HG03045 (cell line): ENCODE data around the gene LAMTOR4.
"Not testable (repeated sequence)": the region's sequence is repeated elsewhere in the genome, so short reads cannot be mapped to it uniquely, and the experiment has no call there.

Source experiments
- ATAC-seq: cut with Tn5 transposase; IDR thresholded peaks from one replicate; pipeline ENCODE4 v1.9.1; 2021; ENCODE audit warnings: mild to moderate bottlenecking, moderate library complexity; ENCODE audit not compliant: unreplicated experiment

The LAMTOR4 gene

DNA sequence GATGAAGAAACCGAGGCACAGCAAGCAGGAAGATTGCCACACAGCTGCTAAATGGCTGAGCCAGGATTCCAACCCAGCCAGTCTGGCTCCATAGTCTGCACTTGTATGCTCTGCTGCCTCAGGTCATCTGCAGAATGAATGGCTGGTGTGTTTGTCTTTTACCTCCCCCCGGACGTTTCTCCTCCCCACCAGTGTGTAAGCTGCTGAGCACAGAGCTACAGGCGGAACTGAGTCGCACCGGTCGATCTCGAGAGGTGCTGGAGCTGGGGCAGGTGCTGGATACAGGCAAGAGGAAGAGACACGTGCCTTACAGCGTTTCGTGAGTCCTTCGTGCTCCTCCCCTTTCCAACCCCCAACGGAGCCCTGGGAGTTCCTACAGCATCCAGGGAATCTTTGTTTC lies 26.7 kb upstream of the LAMTOR4 start:
- no peak for ATAC-seq

DNA sequence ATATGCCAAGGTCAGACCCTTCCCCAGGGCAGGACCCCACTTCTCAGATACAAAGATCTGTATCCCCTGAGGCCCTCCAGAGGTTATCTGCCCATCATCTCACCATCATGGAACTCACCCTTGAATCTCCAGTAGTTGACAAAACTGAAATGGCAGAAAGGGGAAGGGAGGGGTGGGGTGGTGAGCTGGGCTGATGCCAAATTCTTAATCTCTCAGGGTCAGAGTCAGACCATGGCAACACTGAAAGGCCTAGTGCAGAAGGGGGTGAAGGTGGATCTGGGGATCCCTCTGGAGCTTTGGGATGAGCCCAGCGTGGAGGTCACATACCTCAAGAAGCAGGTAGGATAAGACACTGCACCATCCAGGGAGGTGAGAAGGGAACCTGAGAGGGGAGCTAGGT lies 26.1 kb upstream of the LAMTOR4 start:
- ATAC-seq: no peak

DNA sequence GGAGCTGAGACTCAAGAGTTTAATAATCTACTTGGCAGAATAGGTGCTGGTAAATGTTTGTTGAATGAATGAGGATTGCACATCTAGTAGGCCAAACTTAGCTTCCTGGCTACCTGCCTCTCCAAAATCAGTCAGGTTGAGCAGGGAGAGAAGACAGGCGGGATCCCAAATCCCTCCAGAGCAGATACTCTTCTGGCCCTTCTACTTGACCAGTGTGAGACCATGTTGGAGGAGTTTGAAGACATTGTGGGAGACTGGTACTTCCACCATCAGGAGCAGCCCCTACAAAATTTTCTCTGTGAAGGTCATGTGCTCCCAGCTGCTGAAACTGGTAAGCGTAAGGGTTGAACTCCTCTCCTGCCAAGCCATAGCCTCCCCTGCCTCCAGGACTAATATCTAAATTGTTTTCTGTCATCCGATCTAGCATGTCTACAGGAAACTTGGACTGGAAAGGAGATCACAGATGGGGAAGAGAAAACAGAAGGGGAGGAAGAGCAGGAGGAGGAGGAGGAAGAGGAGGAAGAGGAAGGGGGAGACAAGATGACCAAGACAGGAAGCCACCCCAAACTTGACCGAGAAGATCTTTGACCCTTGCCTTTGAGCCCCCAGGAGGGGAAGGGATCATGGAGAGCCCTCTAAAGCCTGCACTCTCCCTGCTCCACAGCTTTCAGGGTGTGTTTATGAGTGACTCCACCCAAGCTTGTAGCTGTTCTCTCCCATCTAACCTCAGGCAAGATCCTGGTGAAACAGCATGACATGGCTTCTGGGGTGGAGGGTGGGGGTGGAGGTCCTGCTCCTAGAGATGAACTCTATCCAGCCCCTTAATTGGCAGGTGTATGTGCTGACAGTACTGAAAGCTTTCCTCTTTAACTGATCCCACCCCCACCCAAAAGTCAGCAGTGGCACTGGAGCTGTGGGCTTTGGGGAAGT lies 24.2 kb upstream of the LAMTOR4 start:
- ATAC-seq: no peak

DNA sequence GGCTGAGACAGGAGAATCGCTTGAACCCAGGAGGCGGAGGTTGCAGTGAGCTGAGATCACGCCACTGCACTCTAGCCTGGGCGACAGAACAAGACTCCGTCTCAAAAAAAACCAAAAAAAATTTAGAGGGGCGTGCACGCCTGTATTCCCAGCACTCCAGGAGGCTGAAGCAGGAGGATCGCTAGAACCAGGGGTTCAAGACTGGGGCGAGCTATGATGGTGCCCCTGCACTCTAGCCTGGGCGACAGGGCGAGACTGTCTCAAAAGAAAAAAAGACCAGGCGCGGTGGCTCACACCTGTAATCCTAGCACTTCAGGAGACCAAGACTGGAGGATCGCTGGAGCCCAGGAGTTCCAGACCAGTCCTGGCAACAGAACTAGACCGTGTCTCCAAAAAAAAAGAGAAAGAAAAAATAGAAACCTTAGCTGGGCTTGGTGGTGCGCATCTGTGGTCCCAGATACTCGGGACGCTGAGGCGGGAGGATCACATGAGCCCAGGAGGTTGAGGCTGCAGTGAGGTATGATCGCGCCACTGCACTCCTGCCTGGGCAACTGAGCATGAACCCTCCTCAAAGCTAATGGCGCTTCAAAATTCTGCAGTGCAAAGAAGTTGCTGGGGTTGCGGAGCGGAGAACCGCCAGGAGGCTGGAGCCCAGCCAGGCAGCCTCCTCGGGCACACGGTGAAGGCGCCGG lies 22.3 kb upstream of the LAMTOR4 start:
- ATAC-seq: peak; percentile 25

DNA sequence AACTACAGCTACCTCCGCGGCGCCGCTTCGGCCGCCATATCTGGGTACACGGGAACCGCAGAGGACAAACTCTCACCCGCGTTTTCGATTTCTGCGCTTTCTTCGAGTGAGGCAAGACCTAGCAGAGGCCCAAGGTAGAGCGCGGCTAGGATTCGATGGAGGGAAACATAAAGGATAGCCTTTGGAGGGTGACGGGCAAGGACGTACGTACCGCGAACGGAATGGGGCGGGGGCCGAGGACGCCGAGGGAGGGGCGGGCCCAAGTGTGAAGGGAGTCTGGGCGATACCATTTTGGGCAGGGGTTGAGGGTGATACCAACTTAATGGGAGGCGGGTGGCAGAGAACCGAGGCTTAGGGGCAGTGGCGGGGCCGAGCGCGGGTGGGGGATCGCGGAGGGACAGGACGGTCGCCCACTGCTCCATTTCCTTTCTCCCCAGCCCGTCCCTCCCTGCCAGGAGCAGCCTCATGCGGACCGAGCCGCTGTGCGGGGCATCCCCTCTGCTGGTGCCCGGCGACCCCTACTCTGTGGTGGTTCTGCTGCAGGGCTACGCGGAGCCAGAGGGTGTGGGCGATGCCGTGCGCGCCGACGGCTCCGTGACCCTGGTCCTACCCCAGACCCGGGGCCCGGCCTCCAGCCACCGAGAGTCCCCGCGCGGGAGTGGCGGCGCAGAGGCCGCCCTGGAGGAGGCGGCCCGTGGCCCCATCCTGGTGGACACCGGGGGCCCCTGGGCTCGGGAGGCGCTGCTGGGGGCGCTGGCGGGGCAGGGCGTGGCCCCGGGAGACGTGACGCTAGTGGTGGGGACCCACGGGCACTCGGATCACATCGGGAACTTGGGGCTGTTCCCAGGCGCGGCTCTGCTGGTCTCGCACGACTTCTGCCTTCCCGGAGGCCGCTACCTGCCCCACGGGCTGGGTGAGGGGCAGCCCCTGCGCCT lies 21.5 kb upstream of the LAMTOR4 start, which contains the start of gene MBLAC1:
Gene MBLAC1 (plus strand): TSS at position 37 of the 935 bp plus-strand sequence. CDS start 429 bp downstream, at position 466.
- ATAC-seq: peak; percentile 68

DNA sequence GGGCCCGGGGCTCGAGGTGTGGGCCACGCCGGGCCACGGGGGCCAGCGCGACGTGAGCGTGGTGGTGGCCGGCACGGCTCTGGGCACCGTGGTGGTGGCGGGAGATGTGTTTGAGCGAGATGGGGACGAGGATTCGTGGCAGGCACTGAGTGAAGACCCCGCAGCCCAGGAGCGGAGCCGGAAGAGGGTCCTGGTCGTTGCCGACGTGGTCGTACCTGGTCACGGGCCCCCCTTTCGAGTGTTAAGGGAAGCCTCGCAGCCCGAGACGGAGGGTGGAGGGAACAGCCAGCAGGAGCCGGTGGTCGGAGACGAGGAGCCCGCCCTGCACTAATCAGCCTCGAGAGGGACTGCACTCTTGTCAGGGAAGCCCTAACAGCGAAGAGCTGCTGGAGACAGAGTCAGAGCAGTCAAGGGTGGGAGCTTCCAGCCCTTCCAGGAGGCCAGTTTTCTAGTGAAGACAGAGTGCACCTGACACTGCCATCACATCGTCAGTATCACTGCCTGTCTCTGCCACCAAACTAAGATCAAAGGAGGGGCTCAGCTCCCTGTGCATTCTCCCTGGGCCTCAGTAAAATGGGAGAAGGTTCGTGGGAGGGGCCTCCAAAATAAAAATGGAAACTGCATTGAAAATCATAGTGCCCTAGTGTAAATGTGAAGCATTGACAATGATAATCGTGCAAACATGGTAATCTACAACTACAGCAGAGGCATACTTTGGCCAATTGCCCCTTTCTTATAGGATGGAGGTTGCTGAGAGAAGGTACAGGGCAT lies 20.7 kb upstream of the LAMTOR4 start:
- no peak for ATAC-seq

DNA sequence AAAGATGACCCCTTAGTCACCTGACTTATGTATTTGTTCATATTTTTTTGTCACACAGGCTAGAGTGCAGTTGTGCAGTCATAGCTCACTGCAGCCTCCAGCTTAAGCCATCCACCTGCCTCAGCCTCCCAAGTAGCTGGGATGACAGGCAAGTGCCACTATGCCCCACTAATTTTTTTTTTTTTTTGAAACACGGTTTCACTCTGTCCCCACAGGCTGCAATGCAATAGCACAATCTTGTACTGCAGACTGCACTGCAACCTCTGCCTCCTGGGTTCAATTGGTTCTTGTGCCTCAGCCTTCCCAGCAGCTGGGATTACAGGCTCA lies 20.1 kb upstream of the LAMTOR4 start:
- ATAC-seq: no peak

DNA sequence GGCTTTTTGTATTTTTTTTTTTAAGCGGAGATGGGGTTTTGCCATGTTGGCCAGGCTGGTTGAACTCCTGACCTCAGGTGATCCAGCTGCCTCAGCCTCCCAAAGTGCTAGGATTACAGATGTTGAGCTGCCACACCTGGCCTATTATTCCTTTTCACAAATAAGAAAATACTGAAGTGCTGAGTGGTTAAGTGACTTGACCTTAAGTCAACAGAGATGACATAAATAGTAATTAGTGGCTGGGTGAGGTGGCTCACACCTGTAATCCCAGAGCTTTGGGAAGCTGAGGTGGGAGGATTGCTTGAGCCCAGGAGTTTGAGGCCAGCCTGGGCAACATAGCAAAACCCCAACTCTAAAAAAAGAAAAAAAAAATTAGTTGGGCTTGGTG lies 18.5 kb upstream of the LAMTOR4 start:
- not testable (repeated sequence) for ATAC-seq

DNA sequence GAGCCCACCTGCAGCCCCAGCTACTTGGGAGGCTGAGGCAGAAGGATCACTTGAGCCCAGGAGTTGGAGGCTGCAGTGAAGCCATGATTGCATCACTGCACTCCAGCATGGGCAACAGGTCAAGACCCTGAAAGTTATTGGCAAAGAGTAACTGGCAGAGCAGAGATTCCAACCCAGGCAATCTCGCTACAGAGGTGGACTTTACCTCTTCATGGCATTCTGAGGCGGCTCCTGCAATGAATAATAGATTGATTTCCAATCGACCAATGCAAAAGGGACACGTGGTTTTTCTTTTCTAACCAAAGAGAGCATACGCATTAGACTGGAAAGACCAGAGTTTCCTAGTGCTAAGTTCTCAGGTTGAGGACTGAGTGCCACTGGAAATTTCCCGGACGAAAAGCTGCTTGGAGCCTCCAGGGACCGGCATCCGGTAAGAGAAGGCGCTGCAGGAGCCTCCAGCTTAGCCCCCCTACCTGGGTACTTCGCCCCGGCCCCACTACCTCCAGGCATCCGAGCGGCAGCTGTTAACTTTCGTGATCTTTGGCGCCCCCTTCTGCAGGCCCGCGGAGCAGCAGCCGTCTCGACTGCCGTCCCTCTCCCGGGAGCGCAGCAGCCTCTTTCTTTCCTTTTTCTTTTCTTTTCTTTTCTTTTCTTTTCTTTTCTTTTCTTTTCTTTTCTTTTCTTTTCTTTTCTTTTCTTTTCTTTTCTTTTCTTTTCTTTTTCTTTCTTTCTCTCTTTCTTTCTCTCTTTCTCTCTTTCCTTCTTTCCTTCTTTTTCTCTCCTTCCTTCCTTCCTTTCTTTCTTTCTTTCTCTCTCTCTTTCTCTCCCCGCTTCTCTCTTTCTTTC lies 17.9 kb upstream of the LAMTOR4 start:
- no peak for ATAC-seq

DNA sequence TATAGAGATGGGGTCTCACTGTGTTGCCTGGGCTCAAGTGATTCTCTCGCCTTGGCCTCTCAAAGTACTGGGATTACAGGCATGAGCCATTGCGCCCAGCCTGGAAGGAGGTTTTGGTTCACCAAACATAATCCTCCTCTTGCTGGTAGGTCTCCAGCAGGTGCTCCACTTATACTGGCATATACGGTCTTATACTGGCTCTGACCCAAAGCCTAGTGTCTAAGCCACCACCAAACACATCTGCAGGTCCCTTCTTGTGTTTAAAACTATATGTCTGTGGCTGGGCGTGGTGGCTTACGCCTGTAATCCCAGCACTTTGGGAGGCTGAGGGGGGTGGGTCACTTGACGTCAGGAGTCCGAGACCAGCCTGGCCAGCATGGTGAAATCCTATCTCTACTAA lies 16.6 kb upstream of the LAMTOR4 start:
- no peak for ATAC-seq

DNA sequence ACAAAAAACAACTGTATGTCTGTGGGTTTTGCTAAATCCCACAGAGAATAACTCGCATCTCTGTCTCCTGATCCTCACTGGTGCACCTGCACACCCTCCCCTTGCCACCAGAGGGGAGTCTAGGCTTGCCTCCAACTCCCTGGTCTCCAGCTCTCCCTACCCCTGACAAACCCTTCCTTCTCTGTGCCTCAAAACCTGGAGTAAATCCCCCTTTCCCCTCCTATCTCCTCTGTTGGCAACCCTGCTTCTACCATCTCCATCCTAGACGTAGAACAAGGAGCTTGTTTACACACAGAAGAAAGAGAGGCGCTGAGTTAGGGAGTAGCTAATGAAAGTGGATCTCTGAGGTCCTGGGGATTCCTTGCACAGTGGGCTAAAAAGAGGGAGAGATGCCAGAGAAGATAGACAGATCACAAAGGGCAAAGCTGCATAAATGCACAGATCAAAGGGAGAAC lies 16.0 kb upstream of the LAMTOR4 start:
- ATAC-seq: no peak

DNA sequence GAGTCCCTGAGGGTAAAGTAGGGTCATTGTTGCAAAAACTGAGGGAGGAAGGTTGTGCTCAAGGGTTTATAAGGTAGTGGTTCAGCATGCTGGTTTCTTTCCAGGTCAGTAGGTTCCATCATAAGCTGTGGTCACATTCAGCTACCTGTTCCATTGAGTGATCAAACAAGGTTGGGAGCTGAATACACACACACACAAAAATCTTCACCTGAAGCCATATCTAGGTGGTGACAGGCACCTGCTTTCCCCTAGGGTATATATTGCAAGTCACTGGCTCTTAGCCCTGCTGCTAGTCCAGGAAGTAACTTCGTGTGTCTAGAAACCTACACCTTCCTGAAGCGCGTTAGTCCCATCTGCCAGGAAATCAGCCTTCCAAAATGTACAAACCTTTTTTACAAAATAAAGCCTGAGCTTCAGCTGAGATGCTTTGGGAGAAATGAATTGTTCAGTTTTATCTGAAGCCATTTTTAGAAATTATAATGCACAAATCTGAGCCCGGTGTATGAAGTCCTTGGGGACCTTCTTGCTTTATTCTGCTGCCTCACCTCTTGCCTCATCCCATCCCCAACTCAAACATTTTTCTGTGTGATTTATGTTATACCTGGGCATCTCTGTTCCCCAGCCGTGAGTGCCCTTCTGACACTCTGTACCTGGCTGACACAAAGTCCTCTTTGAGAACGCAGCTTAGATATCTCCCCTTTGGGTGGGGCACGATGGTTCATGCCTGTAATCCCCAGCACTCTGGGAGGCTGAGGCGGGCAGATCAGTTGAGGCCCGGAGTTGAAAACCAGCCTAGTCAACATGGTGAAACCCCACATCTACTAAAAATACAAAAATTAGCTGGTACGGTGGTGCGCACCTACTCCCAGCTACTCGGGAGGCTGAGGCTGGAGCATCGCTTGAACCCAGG lies 10.6 kb upstream of the LAMTOR4 start:
- ATAC-seq: no peak

DNA sequence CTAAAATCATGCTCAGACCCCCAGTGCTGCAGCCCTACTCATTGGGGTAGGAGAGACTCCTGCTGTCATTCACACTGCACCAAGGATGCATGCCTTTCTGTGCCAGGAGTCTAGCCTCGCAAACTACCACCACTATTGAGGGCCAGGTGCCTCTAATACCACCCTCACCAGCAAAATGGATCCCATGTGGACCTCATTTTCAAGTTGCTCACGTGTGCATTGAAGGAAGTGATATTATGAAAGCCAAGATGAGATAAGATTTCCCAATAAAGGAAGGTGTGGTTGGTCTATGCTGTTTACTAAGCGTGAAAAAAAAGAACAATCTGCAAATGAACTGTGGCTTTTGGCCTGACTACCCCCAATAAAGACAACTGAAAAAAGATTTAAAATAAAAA lies 7.2 kb upstream of the LAMTOR4 start:
- no peak for ATAC-seq

DNA sequence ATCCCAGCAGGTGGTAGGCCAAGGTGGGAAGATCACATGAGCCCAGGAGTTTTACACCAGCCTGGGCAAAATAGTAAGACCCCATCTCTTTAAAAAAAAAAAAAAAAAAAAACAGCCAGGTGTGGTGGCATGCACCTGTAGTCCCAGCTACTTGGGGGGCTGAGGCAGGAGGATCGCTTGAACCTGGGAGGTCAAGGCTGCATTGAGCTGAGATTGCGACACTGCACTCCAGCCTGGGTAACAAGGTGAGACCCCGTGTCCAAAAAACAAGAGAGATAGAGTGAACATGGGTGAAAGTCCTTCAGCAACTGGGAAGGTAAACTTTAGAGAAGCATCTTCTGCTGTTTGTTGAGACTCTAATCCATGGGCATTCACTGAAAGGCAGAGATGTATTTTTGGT lies 6.3 kb upstream of the LAMTOR4 start:
- ATAC-seq: no peak

DNA sequence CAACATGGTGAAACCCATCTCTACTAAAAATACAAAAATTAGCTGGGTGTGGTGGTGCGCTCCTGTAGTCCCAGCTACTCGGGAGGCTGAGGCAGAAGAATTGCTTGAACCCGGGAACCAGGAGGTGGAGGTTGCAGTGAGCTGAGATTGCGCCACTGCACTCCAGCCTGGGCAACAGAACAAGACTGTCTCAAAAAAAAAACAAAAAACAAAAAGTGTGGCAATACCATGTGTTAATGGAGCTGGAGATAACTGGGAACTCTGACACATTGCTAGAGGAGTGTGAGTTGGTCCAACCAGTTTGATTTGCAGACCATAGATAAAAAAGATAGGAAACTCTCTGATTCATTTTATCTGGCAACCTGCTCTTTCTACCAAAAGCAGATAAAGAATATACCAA lies 2.4 kb upstream of the LAMTOR4 start:
- not testable (repeated sequence) for ATAC-seq

DNA sequence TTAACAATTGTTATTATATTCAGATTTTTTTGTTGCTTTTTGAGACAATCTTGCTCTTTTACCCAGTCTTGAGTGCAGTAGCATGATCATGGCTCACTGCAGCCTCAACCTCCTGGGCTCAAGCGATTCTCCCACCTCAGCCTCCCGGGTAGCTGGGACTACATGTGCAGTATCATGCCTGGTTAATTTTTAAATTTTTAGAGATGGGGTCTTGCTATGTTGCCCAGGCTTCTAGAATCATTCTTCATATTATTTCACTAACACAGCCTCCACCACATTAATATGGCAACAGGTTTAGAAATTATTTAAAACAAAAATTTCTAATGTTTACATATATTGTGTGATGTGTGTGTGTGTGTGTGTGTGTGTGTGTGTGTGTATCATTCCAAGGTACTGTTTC lies 1.4 kb upstream of the LAMTOR4 start:
- no peak for ATAC-seq

DNA sequence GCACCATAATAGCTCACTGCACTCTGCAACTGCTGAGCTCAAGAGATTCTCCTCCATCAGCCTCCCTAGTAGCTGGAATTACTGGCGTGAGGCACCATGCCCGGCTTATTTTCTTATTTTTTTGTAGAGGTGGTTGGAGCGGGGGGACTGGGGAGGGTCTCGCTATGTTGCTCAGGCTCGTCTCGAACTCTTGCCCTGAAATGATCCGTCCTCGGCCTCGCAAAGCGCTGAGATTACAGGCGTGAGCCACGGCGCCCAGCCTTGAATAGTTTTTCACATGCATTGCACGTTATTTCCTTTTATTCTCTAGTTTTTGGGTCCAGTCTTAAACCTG lies 526 bp upstream of the LAMTOR4 start:
- no peak for ATAC-seq

DNA sequence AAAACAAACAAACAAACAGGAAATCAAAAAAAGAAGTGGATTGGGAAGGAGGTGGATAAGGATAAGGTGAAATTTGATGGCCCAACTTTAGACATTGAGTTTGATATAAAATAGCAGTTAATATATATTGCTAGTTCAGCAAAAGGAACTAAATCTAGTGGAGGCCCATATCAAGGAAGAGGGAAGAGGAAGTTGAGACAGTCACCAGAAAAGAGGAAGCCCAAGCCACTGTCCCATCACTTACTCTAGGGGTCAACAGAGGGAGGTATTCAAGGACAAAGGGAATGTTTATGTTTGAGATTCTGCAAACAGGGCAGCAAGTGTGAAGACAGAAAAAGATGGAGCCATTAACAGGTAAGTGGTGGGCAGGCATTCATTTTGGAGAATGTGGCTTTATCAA lies 3.7 kb downstream of the LAMTOR4 start:
- no peak for ATAC-seq
